NCI-H1436 (cell line): Measurements from ENCODE around the gene CLRN2.
"Not testable (repeated sequence)": the region's sequence is repeated elsewhere in the genome, so short reads cannot be mapped to it uniquely, and the experiment has no call there.

ENCODE experiments used
- DNase-seq: peaks from one replicate; lab custom pipeline; 2025; lab: John Stamatoyannopoulos, UW

CLRN2 gene

GRCh38 chr4:17545374-17546140, 30.6 kb downstream of the CLRN2 start:
- no peak for DNase-seq

DNA sequence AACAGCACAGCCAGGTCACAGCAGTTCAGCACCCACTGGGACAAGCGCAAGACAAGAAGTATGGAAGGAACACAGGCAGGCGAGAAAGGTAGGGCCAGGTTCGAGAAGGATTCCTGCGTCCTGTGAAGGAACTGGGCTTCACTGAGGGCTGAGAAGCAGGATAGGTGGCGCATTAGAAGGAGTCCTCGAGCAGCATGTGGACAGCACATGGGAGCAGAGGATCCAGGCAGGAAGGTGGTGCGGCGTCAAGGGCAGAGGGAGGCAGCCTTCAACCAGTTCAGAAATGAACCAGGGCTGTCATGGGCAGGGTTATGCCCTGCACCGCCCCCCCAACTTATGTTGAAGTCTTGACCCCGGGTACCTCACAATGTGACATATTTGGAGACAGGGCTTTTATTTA, 31.3 kb downstream of the CLRN2 start:
- no peak for DNase-seq

GRCh38 chr4:17546678-17547077, 31.7 kb downstream of the CLRN2 start:
- DNase-seq, result no peak

DNA sequence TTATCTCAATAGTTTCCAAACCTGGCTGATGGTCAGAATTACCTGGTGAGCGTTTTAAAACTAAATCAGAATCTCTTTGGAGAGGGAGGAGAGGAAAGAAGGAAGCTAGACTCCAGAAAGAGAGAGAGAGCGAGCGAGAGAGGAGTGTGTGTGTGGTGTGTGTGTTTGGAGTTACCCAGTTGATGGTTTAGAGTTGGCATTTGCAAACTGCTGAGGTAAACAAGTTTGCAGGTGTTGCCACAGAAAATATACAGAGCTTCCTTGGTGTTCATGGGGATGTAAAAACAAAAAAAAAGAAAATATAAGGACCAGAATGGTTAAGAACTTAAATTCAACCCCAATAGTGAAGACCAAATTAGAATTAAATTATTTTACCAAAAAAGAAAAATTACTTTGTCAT, 35.6 kb downstream of the CLRN2 start:
- DNase-seq, result no peak

DNA sequence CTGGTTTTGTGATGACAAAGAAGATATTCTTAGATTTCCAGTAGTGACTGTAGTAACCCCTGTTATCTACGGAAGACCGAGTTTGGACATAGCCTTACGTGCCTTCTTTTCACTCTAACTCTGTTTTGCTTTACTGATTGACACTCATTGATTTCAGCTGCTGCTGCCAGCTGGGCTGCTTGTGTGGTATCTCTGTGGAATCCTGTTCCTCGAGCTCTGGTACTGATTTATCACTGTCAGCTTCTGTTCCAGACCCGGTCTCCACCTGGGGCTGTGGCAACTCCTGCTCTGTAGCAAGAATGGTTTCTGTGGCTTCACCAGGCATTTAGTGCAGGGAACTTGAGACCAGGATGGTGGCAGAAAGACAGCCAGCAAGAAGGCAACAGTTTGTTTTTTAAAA, 37.5 kb downstream of the CLRN2 start:
- DNase-seq, result no peak

GRCh38 chr4:17554568-17554967, 39.6 kb downstream of the CLRN2 start:
- DNase-seq, result no peak

DNA sequence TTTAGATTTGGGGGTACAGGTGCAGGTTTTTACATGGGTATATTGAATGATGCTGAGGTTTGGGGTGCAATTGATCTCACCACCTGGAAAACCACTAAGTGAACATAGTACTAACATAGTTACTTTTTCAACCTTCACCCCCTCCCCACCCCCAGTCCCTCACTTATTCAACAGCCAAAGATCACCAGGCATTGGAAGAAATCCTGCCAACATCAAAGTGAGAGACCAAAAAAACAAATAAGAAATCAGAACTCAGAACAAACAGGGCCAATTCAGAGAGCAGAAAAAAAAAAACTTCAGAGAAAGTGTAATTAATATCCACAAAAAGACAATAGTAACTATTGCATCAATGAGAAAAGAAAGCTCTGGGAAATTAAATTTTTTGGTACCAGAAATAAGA, 41.5 kb downstream of the CLRN2 start:
- no peak for DNase-seq

- DNase-seq, result no peak
Observed at GRCh38 chr4:17557880-17558279, 42.9 kb downstream of the CLRN2 start.

- DNase-seq, result no peak
Observed at GRCh38 chr4:17558941-17559708, 44.2 kb downstream of the CLRN2 start.

- no peak for DNase-seq
Observed at GRCh38 chr4:17559709-17560048, 44.7 kb downstream of the CLRN2 start.

GRCh38 chr4:17560065-17560673, 45.2 kb downstream of the CLRN2 start:
- no peak for DNase-seq

GRCh38 chr4:17561195-17561909, 46.4 kb downstream of the CLRN2 start:
- DNase-seq, result no peak

- DNase-seq, result no peak
Observed at GRCh38 chr4:17562157-17562556, 47.2 kb downstream of the CLRN2 start.

GRCh38 chr4:17565846-17566245, 50.9 kb downstream of the CLRN2 start:
- DNase-seq, result no peak

- DNase-seq, result no peak
Observed at GRCh38 chr4:17567271-17567670, 52.3 kb downstream of the CLRN2 start.

DNA sequence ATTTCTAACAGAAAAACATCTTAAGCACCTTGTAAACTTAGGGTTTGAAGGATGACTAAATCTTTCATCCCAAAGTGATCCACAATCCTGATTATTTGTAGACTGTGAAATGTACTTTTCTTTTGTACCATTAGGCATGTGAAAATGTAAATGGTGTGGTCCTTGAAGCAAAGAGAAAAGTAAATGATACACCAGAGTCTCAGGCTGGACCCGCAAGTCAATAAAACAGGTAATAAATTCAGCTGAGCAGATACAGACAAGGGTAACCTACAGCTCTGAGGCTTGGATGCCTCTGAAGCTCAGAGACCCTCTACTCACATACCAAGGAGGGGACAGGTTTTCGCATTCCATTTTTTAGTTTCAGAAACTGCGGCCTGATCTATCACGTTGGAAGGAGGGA, 59.2 kb downstream of the CLRN2 start:
- DNase-seq, result no peak

DNA sequence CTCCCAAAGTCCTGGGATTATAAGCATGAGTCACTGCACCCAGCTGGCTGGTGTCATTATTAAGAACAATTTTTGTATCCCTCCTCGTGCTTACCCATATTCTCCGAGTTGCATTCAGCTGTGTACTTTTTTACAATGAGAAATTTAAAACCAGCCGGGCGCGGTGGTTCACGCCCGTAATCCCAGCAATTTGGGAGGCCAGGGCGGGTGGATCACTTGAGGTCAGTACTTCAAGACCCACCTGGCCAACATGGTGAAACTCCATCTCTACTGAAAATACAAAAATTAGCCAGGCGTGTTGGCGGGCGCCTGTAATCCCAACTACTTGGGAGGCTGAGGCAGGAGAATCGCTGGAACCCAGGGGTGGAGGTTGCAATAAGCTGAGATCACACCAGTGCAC, 60.2 kb downstream of the CLRN2 start:
- DNase-seq, result not testable (repeated sequence)
